ENCODE data around the gene MON1B.

MON1B gene

DNA sequence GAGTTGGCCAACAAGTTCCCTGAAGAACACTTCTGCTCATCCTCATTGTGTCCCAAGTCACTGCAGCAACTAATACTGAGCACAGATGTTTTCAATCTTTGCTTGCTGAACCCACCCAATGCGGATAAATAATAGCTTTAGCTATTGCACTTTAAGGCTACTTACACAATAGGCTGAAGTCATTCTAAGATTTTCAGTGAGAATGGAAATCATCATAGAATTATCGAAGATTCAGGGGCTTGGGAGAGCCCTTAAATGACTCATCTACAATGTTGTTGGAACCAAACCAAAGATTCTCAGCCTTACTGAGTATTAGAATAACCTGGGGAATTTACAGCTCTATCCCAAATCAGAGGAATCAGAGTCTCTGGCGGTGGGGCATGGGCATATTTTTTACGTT lies 59.4 kb downstream of the MON1B start:
- Histone ChIP-seq H3K36me3 (ENCODE audit: insufficient read depth, low read length) (no peaks in the 10 kb centered on the region), H3K4me2 (ENCODE audit: low read depth, low read length, poor library complexity, severe bottlenecking) (no peak overlapping the region), H3K9me2 (replicated peaks; ENCODE audit: low read depth, low read length) (no peaks in the 10 kb centered on the region), H3K9ac (ENCODE audit: low read depth, low read length, poor library complexity, severe bottlenecking) (no peak overlapping the region), H4K20me1 (ENCODE audit: insufficient read depth, low read length, poor library complexity, severe bottlenecking) (no peaks in the 10 kb centered on the region), H3F3A (ENCODE audit: low read depth) (no peaks in the 10 kb centered on the region), H2AFZ (ENCODE audit: low read length) (no peak overlapping the region), H3K4me1 (ENCODE audit: insufficient read depth, low read length, poor library complexity, severe bottlenecking) (no peaks in the 10 kb centered on the region), H3K79me2 (ENCODE audit: insufficient read depth, low read length) (no peaks in the 10 kb centered on the region), H3K27me3 (ENCODE audit: insufficient read depth, low read length, poor library complexity, severe bottlenecking) (no peaks in the 10 kb centered on the region), H3K9me3 (ENCODE audit: insufficient read depth, low read depth, low read length) (no peaks in the 10 kb centered on the region), H3K4me3 (ENCODE audit: low read length, poor library complexity, severe bottlenecking) (no peak overlapping the region)
- no peak for TF ChIP-seq EZH2phosphoT487 (IDR thresholded peaks at IDR 0.05; ENCODE audit: borderline replicate concordance)
- TF ChIP-seq, protein P1, sequence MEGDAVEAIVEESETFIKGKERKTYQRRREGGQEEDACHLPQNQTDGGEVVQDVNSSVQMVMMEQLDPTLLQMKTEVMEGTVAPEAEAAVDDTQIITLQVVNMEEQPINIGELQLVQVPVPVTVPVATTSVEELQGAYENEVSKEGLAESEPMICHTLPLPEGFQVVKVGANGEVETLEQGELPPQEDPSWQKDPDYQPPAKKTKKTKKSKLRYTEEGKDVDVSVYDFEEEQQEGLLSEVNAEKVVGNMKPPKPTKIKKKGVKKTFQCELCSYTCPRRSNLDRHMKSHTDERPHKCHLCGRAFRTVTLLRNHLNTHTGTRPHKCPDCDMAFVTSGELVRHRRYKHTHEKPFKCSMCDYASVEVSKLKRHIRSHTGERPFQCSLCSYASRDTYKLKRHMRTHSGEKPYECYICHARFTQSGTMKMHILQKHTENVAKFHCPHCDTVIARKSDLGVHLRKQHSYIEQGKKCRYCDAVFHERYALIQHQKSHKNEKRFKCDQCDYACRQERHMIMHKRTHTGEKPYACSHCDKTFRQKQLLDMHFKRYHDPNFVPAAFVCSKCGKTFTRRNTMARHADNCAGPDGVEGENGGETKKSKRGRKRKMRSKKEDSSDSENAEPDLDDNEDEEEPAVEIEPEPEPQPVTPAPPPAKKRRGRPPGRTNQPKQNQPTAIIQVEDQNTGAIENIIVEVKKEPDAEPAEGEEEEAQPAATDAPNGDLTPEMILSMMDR (conservative IDR thresholded peaks at IDR 0.05; ENCODE audit: low read length) = no peak

Data from Loucy (cell line).